ENCODE data around the gene UBAC2.
"Not testable (repeated sequence)": the region's sequence is repeated elsewhere in the genome, so short reads cannot be mapped to it uniquely, and the experiment has no call there.

UBAC2 gene

GRCh38 chr13:99374994-99375737 is 174.5 kb downstream of the UBAC2 start:
- DNase-seq (ENCODE audit: low read depth in 1 of 2, low spot score in 1 of 2), result no peak

DNA sequence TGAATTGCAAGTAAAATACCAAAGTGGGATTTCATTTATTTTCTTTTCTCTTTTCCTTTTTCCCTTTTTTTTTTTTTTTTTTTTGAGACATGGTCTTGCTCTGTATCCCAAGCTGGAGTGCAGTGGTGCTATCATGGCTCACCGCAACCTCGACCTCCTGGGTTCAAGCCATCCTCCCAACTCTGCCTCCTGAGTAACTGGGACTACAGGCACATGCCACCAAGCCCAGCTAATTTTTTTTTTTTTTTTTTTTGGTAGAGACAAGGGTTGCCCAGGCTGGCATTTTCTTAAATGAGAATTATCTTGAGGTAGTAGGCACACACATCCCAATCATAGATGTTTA is 175.1 kb downstream of the UBAC2 start:
- no peak for DNase-seq (ENCODE audit: low read depth in 1 of 2, low spot score in 1 of 2)

DNA sequence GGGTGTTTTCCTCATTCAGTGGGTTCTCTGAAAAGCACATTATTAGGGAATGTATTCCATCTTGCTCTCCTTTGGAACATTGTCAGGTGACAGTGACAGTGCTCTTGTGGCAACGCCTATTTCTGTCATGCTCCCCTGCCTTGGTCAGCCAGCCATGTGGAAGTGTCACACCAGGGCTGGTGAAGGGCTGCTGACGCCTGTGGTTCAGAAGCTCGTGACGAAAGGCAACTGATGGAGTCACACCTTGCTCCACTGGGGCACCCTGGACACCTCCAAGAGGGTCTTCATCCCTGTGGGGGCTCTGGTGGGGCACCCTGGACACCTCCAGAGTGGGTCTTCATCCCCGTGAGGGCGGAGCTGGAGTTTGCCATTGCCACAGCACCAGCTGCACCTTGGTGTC is 175.5 kb downstream of the UBAC2 start:
- no peak for DNase-seq (ENCODE audit: low read depth in 1 of 2, low spot score in 1 of 2)

DNA sequence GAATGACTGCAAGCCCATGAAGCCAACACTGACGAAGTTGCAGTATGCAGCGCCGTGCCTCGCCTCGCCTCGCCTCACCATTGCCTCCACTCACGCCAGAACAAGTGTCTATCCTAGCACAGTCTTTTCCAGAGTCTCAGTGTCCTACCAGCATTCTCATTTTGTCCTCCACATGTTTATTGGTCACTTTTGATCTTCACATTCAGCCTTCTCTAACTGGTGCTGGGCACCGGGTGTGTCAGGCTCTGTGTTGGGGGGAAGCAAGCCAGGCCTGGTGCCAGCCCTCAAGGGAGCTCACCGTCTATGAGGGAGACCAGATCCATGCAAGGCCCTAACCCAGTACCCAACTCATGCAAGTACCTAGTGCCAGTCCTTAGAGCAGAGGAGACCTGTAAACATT is 176.3 kb downstream of the UBAC2 start:
- DNase-seq (ENCODE audit: low read depth in 1 of 2, low spot score in 1 of 2), result no peak

DNA sequence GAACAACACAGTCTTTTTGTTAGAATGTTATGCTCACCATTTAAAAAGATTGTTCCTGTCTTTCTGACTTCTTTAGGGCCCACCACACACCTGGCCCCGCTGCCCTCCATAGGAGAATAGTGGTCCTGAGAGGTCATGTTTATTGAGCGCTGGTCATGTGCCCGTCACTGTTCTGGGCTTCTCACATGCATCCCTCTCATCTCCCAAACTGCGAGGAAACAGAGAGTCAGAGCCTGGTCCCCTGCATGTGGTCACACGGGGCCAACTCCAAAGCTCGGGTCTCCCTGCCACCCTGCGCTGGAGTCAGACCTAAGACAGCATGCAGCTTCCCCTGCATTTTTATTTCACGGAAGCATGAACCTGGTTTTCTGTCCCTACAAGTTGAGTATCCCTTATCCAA is 177.0 kb downstream of the UBAC2 start:
- no peak for DNase-seq (ENCODE audit: low read depth in 1 of 2, low spot score in 1 of 2)

DNA sequence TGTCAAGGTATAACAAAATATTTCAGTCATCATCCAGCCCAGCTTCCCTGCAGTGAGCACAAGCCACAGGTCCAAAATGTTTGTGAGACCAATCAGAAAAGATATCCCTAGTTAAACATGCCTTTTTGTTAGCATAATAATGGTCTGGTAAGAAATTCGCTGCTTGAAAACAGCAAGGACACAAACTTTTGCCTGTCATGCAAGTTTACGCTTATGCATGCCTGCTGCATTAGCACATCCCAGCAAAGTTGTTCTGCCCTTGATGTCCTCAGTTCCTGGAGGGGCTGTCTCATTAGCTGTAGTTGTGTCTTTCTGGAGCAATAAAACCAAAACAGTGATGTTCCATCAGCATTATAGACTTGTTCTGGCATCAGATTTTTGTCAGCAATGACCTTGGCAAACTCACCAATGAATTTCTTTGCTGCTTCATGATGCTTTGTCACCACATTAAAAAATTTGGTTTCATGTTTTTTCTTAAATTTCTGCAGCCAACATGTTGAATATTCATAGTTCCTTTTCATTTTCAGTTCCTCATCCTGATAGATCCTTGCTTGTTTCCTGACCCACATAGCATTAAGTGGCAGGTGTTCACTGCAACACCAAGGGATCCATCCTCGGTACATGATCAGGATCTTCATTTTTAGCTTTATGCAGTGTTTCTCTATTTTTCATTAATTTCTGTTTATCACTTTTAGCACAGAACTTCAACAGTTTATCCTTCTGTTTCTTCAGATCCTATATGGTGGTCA is 178.5 kb downstream of the UBAC2 start:
- no peak for DNase-seq (ENCODE audit: low read depth in 1 of 2, low spot score in 1 of 2)

GRCh38 chr13:99379856-99380801 is 179.5 kb downstream of the UBAC2 start:
- no peak for DNase-seq (ENCODE audit: low read depth in 1 of 2, low spot score in 1 of 2)

DNA sequence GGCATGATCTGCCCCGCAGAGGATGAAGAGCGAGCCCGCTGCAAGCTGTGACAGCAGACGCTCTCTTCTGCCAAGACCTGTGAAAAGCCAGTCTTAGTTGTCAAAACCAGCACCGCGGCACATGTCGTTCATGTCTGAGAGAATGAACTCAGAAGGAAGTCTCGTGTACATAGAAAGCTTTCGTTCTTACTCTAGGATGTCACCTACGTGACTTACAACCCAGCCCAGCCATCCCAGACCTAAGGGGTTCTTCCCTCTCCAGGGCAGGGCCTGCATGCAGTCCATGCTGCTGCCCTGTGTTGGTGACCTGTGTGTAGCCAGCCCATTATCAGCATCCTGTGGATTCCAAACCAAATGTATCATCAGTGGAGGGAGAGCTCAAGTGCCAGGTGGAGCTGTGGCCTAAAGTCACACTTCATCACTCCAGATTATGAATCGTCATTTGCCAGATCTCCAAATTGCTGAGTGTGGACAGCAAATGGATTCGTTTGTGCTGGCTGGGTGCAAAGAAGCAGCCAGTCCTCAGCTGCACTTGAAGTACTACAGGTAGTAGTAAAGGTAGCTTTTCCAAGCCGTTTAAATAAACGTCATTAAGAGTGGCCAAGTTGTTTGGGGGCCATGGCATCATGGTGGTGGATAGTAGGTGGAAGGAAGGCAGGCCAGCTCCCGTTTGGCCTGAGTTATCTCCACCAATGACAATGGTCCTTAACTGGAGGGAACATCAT is 180.4 kb downstream of the UBAC2 start:
- peak in 1 of 2 donors; percentile 32 for DNase-seq (ENCODE audit: low read depth in 1 of 2, low spot score in 1 of 2)

- no peak for DNase-seq (ENCODE audit: low read depth in 1 of 2, low spot score in 1 of 2)
These were observed 181.1 kb downstream of the UBAC2 start for GRCh38 chr13:99381766-99382165.

- no peak for DNase-seq (ENCODE audit: low read depth in 1 of 2, low spot score in 1 of 2)
These were observed 181.9 kb downstream of the UBAC2 start for GRCh38 chr13:99382428-99383133.

DNA sequence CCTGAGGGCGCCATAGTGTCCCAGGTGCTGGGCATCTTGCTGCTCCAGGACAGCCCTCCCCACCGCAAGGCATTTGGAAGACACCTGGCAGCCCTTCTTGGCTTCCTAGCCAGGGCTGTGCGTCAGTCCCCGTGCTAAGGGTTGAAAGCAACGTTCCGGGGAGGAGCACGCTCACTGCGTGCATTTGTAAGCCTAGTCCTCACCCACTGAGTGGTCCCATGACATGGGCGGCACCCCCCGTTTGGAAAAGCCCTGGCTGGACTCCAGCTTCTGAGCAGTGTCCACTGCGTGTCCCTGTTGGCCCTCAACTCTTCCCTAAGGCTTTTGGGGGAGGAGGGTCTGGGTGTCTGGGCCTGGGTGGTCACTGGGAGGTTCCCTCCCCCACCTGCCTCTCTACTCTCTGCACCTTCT is 182.9 kb downstream of the UBAC2 start:
- DNase-seq (ENCODE audit: low read depth in 1 of 2, low spot score in 1 of 2), result no peak

GRCh38 chr13:99383946-99384345 is 183.3 kb downstream of the UBAC2 start:
- no peak for DNase-seq (ENCODE audit: low read depth in 1 of 2, low spot score in 1 of 2)

GRCh38 chr13:99384468-99384867 is 183.8 kb downstream of the UBAC2 start:
- no peak for DNase-seq (ENCODE audit: low read depth in 1 of 2, low spot score in 1 of 2)

GRCh38 chr13:99385161-99385560 is 184.5 kb downstream of the UBAC2 start:
- DNase-seq (ENCODE audit: low read depth in 1 of 2, low spot score in 1 of 2), result no peak

GRCh38 chr13:99385940-99386339 is 185.3 kb downstream of the UBAC2 start:
- no peak for DNase-seq (ENCODE audit: low read depth in 1 of 2, low spot score in 1 of 2)

- DNase-seq (ENCODE audit: low read depth in 1 of 2, low spot score in 1 of 2), result no peak
These were observed 185.8 kb downstream of the UBAC2 start for GRCh38 chr13:99386495-99386894.

DNA sequence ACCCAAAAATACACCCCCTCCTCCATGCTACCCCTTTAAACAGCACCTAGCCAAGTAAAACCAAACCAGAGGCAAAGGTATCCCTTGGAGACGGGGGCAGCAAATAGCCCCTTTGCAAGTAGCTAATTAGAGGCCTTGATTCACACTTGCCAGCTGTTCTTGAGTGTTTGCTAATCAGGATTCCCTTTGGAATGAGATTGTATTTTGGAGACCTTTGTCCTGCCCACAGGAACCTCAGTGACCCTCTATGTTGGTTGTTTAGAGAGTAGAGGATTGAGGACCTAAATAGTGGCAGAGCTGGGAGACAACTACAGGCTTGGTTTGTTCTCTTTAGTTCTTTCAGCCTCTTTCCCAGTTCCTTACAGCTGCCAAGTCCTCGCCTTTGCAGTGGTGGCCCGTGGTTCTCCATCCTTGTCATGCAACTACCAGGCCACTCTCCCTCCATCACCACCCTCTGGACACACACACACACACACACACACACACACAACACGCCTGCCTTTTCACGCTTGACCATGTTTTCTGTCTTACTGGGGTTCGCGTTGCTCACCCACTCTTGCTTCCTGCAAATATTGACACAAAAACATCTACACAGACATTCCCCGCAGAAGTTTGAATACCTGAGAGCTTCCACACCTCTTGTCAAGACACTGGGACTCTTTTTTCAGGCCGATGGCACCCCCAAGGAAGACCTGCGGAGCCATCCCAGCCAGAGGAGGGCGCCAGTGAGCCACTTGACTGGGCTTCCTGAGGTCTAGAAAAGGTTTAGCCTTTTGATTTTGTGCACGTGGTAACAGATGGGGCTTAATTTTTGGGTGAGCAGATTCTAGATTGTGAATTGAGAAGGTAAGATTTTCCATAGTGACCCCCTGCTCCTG is 186.5 kb downstream of the UBAC2 start:
- DNase-seq (ENCODE audit: low read depth in 1 of 2, low spot score in 1 of 2), result peak; percentile 71 to 81

GRCh38 chr13:99388334-99388923 is 187.8 kb downstream of the UBAC2 start:
- DNase-seq (ENCODE audit: low read depth in 1 of 2, low spot score in 1 of 2), result no peak

- not testable (repeated sequence) for DNase-seq (ENCODE audit: low read depth in 1 of 2, low spot score in 1 of 2)
These were observed 188.4 kb downstream of the UBAC2 start for GRCh38 chr13:99389094-99389493.

Measured in activated T-helper 1 cell treated with anti-CD3 and anti-CD28 coated beads, Interleukin-2, amount 50 U/mL, for 16 hours (primary cell).